HG02981 (cell line): ENCODE data around the gene PAEP.
"Not testable (repeated sequence)": the region's sequence is repeated elsewhere in the genome, so short reads cannot be mapped to it uniquely, and the experiment has no call there.

ENCODE experiments used
- ATAC-seq: cut with Tn5 transposase; IDR thresholded peaks from one replicate; pipeline ENCODE4 v1.9.1; 2021; ENCODE audit warnings: mild to moderate bottlenecking, moderate library complexity; ENCODE audit not compliant: unreplicated experiment

Gene PAEP

DNA sequence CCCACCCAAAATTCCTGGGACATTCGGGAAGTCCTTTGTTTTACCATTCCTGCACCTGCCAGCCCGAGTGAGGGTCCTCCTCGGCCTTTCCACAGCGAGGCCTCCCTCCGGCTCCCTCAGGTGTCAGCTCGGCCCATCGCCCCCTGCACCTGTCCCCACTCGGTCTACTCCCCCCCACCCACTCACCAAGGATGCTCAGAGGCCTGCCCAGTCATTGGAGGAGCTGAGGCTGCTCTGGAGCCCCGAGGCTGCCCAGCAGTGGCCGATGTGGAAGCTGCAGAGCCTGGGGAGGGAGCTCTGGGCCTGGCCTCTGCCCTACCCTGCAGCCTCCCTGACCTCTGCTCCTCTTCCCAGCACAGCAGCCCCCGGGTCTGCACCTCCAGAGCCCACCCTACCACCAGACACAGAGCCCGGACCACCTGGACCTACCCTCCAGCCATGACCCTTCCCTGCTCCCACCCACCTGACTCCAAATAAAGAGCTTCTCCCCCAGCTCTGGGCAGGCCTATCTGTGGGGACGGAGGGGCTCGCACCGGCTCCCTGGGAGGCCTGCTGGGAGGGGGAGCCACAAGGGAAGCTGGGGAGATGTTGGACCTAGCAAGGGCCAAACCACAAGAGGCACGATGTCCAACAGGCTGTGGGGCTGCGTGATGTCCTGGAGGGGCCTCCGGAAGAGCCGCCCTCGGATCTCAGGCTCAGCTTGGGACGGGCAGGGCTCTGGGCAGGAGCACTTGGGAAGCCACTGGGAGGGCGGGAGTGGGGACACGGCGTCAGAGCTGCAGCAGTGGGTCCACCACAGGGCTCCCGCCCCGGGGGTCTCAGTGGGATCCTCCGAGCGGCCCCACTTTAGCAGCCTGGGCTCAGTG lies 11.8 kb upstream of the PAEP start:
- not testable (repeated sequence) for ATAC-seq

DNA sequence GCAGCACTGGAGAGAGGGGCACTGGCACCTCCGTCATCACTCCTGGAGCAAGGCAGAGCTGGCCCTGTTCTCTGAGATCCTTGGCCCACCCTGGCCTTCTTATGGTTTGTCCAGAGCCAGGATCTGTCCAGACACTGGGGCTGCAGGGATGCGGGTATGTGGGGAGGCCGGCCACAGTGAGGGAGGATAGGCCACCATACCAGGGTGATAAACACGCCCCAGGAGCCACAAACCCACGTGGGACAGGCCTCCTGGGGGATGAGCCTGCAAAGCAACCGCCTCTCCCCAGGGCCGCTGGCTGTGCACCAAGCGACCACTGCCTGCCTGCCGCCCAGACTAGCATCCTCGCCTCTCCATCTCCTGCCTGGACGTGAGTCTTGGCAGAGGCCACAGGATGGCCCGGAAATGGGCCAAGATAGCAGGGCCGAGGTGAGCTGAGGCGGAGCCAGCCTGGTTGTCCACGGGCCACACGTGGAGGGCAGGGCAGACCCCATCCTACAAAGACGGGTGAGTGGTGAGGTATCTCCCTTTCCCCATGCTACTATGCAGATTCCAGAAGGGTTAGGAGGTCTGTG lies 11.1 kb upstream of the PAEP start:
- no peak for ATAC-seq

DNA sequence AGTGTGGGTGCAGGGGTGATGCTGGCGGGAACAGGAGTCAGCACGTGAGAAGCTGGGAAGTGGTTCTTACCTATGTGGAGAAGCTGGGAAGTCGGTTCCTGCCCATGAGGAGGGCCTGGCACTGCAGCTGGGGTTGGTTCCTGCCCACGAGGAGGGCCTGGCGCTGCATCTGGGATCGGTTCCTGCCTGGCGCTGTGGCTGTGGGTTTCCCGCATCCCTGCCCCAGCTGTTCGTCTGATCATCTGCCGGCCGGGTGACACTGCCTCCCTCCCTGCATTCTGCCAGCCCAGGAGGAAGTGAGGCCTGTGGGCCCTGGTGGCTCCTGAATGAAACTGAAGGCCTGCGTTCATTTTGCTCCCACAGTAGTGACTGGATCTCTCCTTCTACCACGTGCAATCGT lies 10.5 kb upstream of the PAEP start:
- no peak for ATAC-seq

DNA sequence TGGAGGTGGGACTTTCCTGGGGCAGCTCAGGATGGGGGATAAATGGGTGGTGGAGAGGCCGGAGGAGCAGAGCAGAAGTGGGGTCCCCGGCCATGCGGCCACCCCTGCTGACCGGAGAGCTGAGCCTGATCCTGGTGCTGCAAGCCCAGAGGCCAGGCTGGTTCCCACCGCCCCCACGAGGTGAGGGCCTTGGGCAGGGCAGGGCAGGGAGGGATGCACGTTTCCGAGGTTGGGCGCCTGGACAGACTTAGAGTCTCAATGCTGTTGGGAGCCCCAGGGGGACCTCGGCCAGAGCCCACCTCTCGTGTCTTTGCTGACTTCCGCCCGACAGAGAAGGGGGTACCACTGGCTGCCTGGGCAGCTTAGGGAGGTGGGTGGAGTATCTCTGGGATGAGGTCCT lies 10.1 kb upstream of the PAEP start:
- ATAC-seq: no peak

DNA sequence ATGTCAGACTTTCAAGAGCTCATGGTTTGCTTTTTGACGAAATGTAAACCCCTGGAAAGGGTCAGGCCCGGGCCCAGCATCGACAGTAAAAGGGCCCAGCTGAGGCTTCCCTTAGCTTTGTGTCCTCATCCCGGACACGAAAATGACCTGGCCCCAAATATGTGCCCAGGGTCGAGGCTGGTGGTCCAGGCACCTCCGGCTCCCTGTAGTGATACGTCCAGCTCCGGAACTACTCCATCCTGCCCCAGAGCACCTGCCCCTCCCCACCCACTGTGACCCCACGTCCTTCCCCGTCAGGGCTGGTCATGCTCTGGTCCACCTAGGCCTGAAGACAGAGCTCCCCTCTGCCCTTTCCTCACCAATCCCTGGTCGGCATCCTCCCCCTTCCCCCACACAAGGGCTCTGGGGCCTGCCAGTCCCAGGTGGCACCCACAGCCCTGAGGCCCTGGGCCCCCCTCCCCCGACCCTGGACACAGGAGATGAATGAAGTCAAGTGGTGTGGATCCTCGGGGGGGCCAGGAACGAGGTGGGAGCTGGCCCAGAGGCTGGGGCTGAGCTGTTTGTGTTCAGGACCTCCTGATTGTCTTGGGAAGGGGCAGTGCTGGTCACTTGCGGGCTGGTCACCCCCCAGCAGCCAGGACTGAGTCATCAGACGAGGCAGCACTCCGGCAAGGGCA lies 9.4 kb upstream of the PAEP start:
- no peak for ATAC-seq

DNA sequence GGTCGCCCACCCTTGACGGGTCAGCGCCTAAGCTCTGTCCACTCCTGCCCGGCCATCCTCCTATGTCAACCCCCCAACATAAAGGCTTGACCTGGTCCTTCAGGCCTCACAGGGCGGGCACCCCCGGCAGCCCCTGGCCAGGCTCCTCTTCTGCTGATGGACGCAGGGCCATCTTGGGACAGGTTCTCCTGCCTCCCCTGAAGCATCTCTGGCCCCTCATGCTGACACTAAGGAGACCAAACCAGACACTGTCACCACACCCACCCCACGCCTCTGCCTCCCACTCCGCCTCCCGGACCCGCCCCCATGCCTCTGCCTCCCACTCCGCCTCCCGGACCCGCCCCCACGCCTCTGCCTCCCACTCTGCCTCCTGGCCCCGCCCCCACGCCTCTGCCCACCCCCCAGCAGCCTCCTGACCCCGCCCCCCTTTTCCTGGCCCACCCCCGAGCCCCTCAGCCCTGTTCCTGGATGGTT lies 8.8 kb upstream of the PAEP start:
- no peak for ATAC-seq

DNA sequence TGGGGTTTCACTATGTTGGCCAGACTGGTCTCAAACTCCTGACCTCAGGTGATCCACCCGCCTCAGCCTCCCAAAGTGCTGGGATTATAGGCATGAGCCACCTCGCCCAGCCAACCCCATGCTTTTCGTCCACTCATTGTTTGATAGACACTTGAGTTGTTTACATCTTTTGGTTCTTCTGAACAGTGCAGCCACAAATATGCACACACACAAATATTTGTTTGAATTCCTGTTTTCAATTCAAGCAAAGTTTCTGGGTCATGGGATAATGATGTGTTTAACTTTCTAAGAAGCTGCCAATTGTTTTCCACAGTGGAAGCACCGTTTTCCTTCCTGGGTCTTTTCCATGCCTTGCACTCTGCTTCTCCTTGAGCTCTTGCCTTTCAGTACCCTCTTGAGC lies 6.8 kb upstream of the PAEP start:
- no peak for ATAC-seq

DNA sequence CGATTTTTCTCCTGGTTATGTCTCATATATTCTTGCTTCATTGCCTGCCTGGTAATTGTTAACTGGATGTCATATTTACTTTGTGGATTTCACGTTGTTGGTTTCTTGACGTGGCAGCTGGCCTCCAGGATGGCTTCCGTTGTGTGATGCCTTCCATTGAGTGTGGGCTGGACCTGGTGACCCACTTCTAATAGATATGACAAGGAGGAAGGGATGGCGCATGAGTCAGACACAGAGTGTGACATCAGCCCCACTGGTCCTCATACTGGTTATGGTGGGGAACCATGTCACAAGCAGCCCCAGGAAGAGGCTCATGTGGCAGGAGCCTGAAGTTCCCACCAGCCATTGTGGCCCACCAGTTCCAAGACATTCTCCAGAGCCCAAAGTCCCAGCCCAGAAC lies 6.4 kb upstream of the PAEP start:
- no peak for ATAC-seq

DNA sequence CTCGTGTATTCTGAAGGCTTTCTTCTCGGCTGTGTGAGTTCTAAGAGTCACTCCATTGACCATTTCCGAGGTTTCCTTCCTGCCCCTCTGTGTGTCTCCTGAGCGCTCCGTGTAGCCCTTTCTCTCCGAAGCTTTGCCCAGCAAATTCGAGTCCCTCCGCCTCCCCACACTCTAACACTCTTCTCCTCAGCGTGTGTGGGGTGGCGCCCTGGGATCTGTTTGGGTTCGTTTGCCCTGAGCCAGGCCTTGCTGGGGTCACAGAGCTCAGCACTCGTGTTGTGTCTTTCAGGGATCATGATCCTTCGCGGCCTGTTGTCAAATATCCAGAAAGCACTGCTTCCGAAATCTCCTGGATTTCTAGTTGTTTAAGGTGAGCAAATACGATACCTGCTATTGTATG lies 5.6 kb upstream of the PAEP start:
- no peak for ATAC-seq

DNA sequence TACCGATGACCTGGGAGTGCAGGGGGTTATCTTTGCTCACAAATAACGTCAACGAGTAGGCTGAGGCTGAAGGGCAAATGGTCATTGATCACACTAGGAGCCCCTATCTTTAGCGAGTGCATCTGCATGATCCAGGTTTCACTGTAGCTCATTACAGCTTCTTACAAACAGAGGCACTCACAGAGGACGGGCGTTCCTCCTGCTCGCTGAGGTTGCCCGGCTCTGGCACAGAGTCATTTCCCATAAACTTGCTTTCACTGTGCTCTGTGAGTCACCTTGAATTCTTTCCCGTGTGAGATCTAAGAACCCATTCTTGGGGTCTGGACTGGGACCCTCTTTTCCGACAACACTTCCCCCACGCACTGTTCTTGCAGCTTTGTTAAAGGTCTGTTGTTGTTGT lies 1.9 kb upstream of the PAEP start:
- ATAC-seq: no peak

DNA sequence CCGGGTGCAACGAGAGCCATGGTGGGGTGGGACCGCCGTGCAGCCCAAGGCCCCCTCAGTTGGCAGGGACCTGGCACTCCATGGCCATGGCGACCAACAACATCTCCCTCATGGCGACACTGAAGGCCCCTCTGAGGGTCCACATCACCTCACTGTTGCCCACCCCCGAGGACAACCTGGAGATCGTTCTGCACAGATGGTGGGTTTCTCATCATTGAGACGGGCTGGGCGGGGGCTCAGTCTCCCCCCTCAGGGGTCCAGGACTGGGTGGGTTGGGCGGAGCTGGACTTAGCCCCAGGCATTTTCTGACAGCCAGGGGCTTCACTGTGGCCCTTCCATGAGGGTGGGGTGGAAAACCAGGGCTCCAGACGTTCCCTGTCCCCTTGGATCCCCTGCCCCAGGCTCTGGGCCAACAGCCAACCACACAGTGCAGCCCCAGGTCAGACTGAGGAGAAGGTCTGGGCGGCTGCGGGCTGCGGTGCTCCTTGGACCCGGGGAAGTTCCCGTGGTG lies 734 bp downstream of the PAEP start:
- no peak for ATAC-seq

DNA sequence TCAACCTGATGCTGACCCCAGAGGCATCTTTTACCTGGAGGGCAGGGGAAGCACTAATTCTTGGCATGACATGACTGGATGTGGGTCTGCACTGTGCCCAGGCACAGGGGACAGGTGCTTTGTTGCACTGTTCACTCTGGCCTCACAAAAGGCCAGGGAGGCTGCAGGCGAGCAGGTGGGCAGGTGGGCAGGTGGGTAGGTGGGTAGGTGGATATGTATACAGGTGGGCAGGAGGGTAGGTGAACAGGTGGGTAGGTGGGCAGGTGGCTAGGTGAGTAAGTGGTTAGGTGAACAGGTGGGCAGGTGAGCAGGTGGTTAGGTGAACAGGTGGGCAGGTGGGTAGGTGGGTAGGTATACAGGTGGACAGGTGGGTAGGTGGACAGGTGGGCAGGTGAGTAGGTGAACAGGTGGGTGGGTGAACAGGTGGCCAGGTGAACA lies 1.5 kb downstream of the PAEP start:
- no peak for ATAC-seq

DNA sequence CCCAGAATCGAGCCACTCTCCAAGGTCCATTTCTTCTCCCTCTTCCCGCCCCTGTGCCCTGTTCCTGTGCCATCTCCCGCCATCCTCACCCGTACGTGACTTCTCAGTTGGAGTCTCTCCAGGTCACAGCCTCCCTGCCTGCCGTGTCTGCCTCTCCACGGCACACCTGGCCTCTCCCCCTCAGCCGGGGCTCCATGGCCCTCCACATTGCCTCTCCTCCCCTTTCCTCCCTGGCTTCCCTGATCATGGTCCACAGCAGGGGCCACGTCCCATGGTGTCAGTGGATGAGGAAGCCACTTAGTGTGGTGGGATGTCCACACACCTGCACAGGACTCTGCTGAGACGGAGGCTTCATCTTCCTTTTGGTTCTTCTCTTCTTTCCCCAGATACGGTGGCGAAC lies 2.3 kb downstream of the PAEP start:
- no peak for ATAC-seq

DNA sequence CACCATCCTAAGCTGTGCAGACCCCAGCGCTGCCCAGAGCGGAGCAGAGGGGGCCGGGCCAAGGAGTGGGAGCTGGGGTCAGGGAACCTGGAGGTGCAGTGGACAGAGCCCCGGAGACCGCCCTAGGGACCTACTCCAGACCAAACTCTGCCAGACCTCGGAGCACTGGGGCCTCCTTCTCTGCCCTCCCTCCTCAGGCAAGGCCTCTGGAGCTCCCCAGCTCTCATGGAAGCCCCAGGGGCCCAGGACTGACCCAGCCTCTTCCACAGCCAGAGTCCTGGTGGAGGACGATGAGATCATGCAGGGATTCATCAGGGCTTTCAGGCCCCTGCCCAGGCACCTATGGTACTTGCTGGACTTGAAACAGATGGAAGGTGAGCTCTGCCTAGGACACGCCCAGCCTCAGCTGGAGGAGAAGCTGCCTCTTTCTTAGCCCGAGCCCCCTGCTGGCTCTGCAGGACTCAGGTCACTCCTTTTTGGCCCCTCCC lies 3.6 kb downstream of the PAEP start:
- ATAC-seq: no peak

DNA sequence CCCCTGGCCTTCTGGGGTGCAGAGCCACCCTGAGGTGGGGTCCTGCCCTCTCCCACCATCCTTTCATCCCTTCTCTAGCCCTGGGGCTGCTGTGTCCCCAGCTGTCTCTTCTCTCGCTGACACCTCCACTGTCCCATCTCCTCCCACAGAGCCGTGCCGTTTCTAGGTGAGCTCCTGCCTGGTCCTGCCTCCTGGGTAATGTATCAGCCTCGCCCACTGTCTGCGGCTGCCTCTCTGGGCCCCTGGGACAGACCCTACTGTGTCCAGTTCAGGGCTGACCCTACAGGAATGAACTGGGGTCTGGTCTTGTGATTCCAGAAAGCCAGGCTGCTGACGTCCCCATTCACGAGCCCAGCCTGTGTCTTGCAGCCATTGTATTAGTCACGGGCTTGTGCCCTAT lies 4.1 kb downstream of the PAEP start:
- no peak for ATAC-seq

DNA sequence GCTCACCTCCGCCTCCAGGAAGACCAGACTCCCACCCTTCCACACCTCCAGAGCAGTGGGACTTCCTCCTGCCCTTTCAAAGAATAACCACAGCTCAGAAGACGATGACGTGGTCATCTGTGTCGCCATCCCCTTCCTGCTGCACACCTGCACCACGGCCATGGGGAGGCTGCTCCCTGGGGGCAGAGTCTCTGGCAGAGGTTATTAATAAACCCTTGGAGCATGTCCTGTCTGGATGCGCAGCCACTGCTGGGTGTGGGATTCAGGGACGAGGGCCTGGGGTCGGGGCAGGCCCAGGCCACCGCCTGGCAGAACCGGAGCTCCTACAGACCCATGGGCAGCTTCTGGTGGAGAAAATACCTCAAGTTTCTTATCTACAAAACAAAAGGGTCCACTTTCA lies 5.0 kb downstream of the PAEP start:
- no peak for ATAC-seq

DNA sequence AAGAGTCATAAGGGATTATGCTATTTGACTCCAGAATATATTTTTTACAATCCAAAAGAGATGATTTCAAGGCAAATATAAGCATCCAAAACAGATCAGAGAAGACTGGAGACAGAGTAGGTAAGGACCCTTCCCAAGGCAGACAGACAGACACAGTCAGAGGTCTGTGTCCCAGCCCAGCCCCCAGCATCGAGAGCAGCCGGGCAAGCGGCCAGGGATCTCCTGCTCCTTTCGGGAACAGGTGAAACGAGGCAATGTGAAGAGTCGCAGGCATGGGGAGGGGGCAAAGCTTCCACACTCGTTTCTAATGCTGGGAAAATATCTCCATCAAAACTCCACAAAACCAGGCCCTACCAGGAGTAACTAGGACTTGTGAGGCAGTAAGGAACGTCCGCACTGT lies 5.8 kb downstream of the PAEP start:
- ATAC-seq: no peak

DNA sequence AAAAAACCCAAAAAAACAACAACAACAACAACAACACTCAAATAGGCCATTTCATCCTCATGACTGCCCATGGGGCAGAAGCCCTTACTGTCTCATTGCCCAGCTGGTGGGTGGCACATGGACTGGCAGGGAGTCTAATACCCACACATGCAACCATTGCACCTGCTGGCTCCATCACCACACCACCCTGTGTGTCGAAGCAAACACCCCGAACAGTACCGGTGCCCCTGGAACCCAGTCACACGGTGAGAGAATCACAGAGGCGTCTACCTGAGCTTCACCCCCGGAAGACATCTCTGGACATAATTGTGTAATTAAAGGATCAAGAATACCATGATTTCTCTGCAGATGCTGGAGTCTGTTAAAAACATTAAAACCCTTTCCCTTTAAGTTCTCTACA lies 6.5 kb downstream of the PAEP start:
- no peak for ATAC-seq

DNA sequence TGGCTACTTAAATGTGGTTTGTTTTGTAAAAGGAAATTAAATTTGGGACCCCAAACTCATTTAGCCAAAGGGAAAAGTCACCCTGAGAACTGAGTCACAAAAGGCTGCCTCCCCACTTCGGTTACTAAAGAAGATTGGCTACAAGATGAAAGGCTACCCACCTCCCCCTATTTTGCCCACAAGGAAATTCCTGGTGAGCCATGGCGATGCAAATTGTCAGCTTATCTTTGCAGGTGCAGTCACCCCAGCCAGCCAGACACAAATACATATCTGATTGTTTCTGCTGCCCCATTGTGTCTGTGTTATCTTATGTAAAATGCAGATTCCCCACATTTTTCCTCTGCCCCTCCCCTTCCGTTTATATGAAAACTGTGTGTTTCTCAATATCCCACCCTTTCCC lies 8.9 kb downstream of the PAEP start:
- ATAC-seq: no peak

DNA sequence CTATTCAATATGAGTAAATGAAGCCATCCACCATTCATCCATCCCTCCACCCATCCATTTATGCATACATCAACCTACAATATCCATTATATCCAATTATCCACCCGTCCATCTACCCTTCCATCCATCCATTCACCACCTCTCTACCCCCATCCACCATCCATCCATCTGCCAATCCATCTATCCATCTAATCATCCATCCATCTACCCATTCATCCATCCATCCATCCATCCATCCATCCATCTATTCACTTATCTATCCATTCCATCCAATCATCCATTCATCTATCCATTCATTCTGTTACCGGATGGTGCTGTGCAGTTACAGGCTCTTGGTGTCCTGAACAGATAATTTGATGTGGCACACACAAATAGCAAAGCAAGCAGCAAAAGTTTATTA lies 10.7 kb downstream of the PAEP start:
- no peak for ATAC-seq

DNA sequence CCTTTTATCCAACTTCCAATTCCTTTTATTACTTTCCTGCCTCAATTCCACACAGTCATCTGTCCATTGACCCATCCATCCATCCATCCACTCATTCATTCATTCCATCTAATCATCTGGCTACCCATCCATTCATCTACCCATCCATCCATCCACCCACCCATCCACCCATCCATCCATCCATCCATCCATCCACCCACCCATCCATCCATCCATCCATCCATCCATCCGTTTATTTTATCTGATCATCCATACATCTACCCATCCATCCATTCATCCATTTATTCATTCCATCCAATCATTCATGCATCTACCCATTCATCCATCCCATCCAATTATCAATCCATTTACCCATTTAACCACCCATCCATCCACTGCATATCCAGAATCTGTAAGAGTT lies 11.6 kb downstream of the PAEP start:
- no peak for ATAC-seq

DNA sequence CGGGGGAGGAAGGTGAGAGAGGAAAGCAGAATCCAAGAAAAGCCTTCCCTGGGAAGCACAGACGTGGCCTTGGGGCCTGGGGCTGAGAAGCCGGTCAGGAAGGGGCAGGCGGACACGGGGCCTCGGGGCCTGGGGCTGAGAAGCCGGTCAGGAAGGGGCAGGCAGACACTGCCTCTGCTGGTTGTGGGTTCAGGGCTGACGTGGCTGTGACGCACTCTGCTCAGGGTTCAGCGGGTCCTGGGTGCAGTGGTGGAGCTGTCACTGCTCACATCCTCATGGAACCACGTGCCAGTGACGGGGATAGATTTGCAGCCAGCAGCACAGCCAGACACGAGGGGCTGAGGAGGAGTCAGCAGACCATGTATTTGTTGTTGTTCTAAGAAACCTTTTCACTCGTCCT lies 12.8 kb downstream of the PAEP start:
- ATAC-seq: no peak
